Measurements from ENCODE around the gene RAB7A.

RAB7A gene

DNA sequence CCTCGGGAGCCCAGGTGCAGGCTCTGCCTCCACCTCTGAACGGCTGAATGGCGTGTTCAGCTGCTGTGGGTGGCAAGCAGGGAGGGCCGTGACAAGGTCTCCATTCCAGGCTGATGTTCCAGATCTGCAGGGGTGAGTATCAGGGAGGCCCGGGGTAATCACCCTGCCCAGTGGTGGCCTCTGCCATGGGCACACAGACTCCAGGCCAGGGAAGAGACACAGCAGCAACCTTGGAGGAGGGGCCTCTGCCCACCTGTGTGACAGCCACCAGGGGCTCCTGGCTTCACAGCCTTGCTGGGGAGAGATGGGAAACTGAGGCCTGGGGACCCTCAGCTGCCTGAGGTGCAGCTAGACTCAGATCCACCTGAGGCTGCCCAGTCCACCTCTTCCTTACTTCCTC is 127.8 kb downstream of the RAB7A start:
- no peak for DNase-seq (ENCODE audit: low read depth)

DNA sequence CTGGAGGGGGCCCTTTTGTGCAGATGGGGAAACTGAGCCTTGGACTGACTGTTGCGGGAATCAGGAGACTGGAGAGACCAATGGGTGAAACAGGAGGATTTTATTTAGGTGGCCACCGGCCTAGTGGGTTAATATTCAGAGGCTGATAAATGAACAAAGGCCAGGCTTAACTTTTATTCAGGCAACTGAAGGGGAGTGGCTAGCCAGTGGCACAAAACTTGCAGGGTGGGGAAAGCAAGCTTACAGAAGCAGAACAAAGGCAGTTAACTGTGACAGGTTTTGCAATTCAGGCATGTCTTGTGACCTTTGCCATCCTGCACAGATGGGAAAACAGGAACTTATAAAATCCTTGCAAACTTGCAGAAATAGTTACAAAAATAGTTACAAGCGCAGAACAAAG is 128.5 kb downstream of the RAB7A start:
- DNase-seq (ENCODE audit: low read depth) = no peak

DNA sequence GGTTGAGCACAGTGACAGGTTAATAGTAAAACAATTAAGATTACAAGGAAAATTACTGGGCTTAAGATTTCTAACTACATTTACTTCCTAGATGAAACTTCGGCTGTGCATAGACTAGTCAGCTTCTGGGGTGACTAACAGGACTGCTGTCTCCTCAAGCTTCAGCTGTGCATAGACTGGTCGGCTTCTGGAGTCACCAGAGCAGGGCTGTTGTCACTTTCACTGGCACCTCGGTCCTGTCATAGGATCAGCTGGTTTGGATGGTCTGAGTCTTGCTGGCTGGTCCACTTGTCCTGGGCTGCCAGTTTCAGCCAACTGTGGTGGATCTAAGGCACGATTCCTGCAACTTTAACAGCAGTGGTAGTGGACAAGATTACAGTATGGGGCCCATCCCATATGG is 129.6 kb downstream of the RAB7A start:
- DNase-seq (ENCODE audit: low read depth) = no peak

DNA sequence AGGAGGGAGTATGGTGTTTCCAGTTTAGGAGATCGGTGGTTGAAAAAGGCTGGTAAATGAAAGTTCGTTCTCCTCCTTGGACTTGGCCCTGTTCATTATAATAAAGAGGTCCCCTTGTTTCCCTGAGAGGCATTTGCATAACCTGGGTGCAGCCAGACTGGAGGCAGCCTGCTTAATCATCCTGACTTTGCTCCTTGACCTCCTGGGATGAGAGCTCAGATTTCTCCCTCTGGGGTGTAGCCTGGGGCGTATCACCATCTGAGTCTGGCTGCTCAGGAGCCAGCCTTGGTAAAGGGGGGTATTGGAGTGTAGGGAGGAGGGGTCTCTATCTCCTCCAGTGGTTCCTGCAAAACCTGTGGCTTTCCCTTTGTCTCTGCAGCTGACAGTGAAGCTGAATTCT is 132.2 kb downstream of the RAB7A start:
- no peak for DNase-seq (ENCODE audit: low read depth)

DNA sequence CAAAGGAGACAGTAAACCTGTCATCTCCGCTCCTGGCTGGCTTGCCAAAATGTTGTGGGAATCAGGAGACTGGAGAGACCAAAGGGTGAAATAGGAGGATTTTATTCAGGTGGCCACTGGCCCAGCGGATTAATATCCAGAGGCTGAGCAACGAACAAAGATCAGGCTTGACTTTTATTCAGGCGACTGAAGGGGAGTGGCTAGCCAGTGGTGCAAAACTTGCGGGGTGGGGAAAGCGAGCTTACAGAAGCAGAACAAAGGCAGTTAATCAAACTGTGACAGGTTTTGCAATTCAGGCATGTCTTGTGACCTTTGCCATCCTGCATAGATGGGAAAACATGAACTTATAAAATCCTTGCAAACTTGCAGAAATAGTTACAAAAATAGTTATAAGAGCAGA is 133.6 kb downstream of the RAB7A start:
- no peak for DNase-seq (ENCODE audit: low read depth)

DNA sequence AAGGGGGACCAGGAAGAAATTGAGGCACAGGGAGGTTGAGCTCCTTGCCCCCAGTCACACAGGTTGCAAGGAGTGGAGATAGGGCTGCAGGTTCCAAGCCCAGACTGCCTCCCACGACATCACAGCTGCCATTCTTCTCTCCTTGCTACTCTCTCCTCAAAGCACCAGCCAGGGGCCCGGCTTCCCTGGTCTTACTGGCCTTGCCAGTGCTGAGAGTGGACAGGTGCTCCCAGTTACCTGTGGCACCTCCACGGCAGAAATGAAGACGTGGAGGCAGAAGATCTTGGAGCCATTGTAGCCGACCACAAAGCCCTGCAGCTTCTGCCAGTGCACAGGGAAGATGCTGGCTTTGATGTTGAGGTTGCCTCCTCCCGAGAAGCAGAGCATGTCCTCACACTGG is 135.5 kb downstream of the RAB7A start:
- no peak for DNase-seq (ENCODE audit: low read depth)

DNA sequence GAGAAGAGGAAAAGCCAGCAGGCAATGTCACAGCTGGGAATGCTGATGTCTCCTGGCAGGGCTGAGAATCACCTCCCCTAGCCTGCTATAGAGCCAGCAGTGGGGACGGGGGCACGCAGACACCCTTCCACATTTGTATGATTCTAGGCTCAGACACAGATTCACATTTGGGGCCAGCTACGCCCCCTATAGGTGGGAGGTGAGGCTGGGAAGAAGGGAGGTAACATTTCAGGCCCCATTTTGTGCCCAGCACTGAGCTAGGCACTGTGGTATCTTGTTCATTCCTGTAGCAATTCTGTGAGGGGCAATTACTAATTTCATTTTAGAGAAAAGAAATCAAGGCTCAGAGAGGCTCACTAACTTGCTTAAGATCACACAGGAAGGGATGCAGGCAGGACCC is 137.6 kb downstream of the RAB7A start:
- DNase-seq (ENCODE audit: low read depth) = no peak

All from fibroblast of gingiva (primary cell).